Gastroesophageal sphincter (tissue), 4 donors: ENCODE measurements around the gene LARGE1. TPM values are rescaled to one million over a fixed set of nuclear protein-coding genes. Genes with fewer than 3 reads are reported as not detected.
A peak's percentile ranks its signal among the peaks of the same experiment; 100 is the strongest.

Source experiments
- ATAC-seq: fragments of 150-250 bp; one replicate; pipeline ENCODE4 v1.9.1; 2016; ENCODE audit warnings: mild to moderate bottlenecking, moderate library complexity
- H3K27ac ChIP-seq, 4 donors: fragments of 200-600 bp; sonication (generic) in 3 of 4; 1 replicate in 3 of 4; 2 replicates in 1 of 4; pipeline ENCODE4 v1.5.1; 2016 to 2019
- H3K27me3 ChIP-seq: fragments of 200-600 bp; sonication (generic); one replicate; pipeline ENCODE4 v1.5.1; 2019
- H3K36me3 ChIP-seq, 2 donors: fragments of 200-600 bp; sonication (generic); one replicate each; pipeline ENCODE4 v1.5.1; 2019; ENCODE audit warnings: control low read depth in 1 of 2
- H3K4me1 ChIP-seq, 3 donors: fragments of 200-600 bp; sonication (generic); 1 replicate in 2 of 3; 2 replicates in 1 of 3; pipeline ENCODE4 v1.5.1; 2016 to 2019; ENCODE audit warnings: control low read depth in 2 of 3
- H3K4me3 ChIP-seq, 2 donors: fragments of 200-600 bp; sonication (generic); one replicate each; pipeline ENCODE4 v1.5.1; 2019; ENCODE audit warnings: mild to moderate bottlenecking in 1 of 2, moderate library complexity in 1 of 2
- H3K9me3 ChIP-seq, 3 donors: fragments of 200-600 bp; sonication (generic); one replicate each; pipeline ENCODE4 v1.5.1; 2017 to 2019; ENCODE audit warnings: control low read depth in 2 of 3
- EP300 ChIP-seq: sonication (generic); formaldehyde crosslinking; IDR thresholded peaks from one replicate; pipeline ENCODE4 v1.6.1; 2017; ENCODE audit warnings: antibody characterized with exemption, mild to moderate bottlenecking
- POLR2A ChIP-seq, 2 donors: fragments of 450-650 bp; IDR thresholded peaks; one replicate each; pipeline ENCODE4 v1.6.1; 2017; ENCODE audit warnings: antibody characterized with exemption in 2 of 2, mild to moderate bottlenecking in 2 of 2, moderate library complexity in 1 of 2
- POLR2AphosphoS5 ChIP-seq: sonication (generic); formaldehyde crosslinking; IDR thresholded peaks from one replicate; pipeline ENCODE4 v1.6.1; 2017; ENCODE audit warnings: antibody characterized with exemption
- WGBS, 2 donors: methylation state at CpG; one replicate each; pipeline ENCODE4 v1.1.5; 2018; ENCODE audit warnings: low coverage in 1 of 2; 5-methylcytosine and 5-hydroxymethylcytosine counted together
- total RNA-seq, 4 donors: library from RNA; depleted of rRNA; stranded (reverse); fragments of >200 nt; gene quantifications; one replicate each; pipeline ENCODE4 v1.1.0, GENCODE V29; 2016
- TF ChIP-seq, protein P1 (sequence below), 4 experiments: fragments of 200-600 bp in 2 of 4; fragments of 450-650 bp in 2 of 4; sonication (generic) in 1 of 4; IDR thresholded peaks; one replicate each; pipeline ENCODE4 v1.5.1; 2017 to 2019; ENCODE audit warnings: antibody characterized with exemption in 4 of 4, mild to moderate bottlenecking in 2 of 4, moderate library complexity in 2 of 4

LARGE1 gene
- total RNA-seq, 4 donors from 2014 or later: 23.0 to 67.8 (median 48.0) TPM

GRCh38 chr22:33803371-33804282, 116.6 kb downstream of the LARGE1 start:
- peak; percentile 71 for ATAC-seq
- WGBS, 2 donors: 45 to 48% methylated on average over 2 to 7 of the region's 7 CpGs

DNA sequence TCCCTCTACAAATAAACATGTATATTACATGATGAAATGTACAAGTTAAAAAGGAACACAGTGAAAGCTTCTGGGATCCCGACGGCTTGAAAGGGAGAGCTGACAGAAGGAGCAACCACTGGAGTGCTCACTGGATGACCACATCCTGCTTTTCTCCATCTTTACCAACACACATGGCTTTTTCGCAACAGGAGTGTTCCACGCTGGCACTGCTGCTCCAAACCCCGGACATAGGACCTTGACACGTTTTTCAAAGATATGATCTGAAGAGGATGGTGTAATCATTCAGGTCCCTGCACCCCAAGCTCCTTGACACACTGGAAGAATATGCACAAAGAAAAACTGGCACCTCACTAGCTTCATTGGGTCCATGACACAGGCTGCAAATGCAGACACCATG, 121.9 kb downstream of the LARGE1 start:
- no peak overlapping the region for H3K27ac ChIP-seq
- 72 to 73% methylated on average over 2 to 6 of the region's 6 CpGs for WGBS, 2 donors
- no peak overlapping the region for H3K4me3 ChIP-seq
- H3K4me1 ChIP-seq: peaks cover 0 to 29% (median 6%) of the 10 kb centered on the region in 3 donors
- no peaks in the 10 kb centered on the region for H3K27me3 ChIP-seq
- H3K9me3 ChIP-seq: no peaks in the 10 kb centered on the region
- TF ChIP-seq, protein P1, sequence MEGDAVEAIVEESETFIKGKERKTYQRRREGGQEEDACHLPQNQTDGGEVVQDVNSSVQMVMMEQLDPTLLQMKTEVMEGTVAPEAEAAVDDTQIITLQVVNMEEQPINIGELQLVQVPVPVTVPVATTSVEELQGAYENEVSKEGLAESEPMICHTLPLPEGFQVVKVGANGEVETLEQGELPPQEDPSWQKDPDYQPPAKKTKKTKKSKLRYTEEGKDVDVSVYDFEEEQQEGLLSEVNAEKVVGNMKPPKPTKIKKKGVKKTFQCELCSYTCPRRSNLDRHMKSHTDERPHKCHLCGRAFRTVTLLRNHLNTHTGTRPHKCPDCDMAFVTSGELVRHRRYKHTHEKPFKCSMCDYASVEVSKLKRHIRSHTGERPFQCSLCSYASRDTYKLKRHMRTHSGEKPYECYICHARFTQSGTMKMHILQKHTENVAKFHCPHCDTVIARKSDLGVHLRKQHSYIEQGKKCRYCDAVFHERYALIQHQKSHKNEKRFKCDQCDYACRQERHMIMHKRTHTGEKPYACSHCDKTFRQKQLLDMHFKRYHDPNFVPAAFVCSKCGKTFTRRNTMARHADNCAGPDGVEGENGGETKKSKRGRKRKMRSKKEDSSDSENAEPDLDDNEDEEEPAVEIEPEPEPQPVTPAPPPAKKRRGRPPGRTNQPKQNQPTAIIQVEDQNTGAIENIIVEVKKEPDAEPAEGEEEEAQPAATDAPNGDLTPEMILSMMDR (IDR thresholded peaks at IDR 0.05): no peak
- TF ChIP-seq EP300 (no peak), POLR2A (IDR thresholded peaks at IDR 0.05) (no peak), POLR2AphosphoS5 (no peak)
- no peak for ATAC-seq
- no peaks in the 10 kb centered on the region for H3K36me3 ChIP-seq

More at GRCh38 chr22:33803371-33804282, 116.6 kb downstream of the LARGE1 start:
- no peaks in the 10 kb centered on the region for H3K9me3 ChIP-seq
- H3K27ac ChIP-seq: peak overlapping the region; percentile 41 to 58 (median 55)
- no peak overlapping the region for H3K4me3 ChIP-seq
- H3K36me3 ChIP-seq: no peaks in the 10 kb centered on the region
- peaks cover 3 to 65% (median 14%) of the 10 kb centered on the region in 3 donors for H3K4me1 ChIP-seq
- H3K27me3 ChIP-seq: no peaks in the 10 kb centered on the region
- TF ChIP-seq EP300: no peak
- TF ChIP-seq, protein P1 (IDR thresholded peaks at IDR 0.05): peak in 1 of 4 experiments; percentile 5
- TF ChIP-seq POLR2AphosphoS5: peak; percentile 85
- TF ChIP-seq POLR2A (IDR thresholded peaks at IDR 0.05): no peak

- no peak overlapping the region for H3K4me3 ChIP-seq
- TF ChIP-seq POLR2A (IDR thresholded peaks at IDR 0.05) (no peak), POLR2AphosphoS5 (no peak), EP300 (no peak)
- TF ChIP-seq, protein P1 (IDR thresholded peaks at IDR 0.05): no peak
- 90% methylated on average over 5 of the region's 5 CpGs; no CpG with 5 or more reads in 1 of the 2 donors for WGBS, 2 donors
Measured at GRCh38 chr22:33796494-33796893, 123.8 kb downstream of the LARGE1 start.

GRCh38 chr22:33793475-33793874, 126.8 kb downstream of the LARGE1 start:
- Histone ChIP-seq H3K27ac (peak overlapping the region; percentile 35 to 79 (median 77)), H3K27me3 (no peaks in the 10 kb centered on the region), H3K4me1 (peaks cover 0 to 36% (median 3%) of the 10 kb centered on the region in 3 donors), H3K36me3 (no peaks in the 10 kb centered on the region), H3K4me3 (peak overlapping the region in 1 of 2 donors; percentile 22), H3K9me3 (peaks cover 0 to 7% (median 0%) of the 10 kb centered on the region in 3 donors)
- ATAC-seq: no peak
- TF ChIP-seq POLR2A (IDR thresholded peaks at IDR 0.05) (no peak), EP300 (no peak), POLR2AphosphoS5 (no peak)
- WGBS, 2 donors: 8 to 21% methylated on average over 3 of the region's 3 CpGs

More at GRCh38 chr22:33796494-33796893, 123.8 kb downstream of the LARGE1 start:
- Histone ChIP-seq H3K4me1 (peaks cover 0 to 32% (median 3%) of the 10 kb centered on the region in 3 donors), H3K9me3 (no peaks in the 10 kb centered on the region), H3K27me3 (no peaks in the 10 kb centered on the region), H3K36me3 (no peaks in the 10 kb centered on the region), H3K27ac (no peak overlapping the region)
- ATAC-seq: no peak

- Histone ChIP-seq H3K4me1 (peaks cover 0 to 36% (median 3%) of the 10 kb centered on the region in 3 donors), H3K9me3 (peaks cover 0 to 13% (median 0%) of the 10 kb centered on the region in 3 donors), H3K36me3 (no peaks in the 10 kb centered on the region), H3K27ac (peak overlapping the region; percentile 35 to 79 (median 77)), H3K4me3 (peak overlapping the region; percentile 20 to 22), H3K27me3 (no peaks in the 10 kb centered on the region)
- TF ChIP-seq EP300 (no peak), POLR2AphosphoS5 (no peak), POLR2A (IDR thresholded peaks at IDR 0.05) (no peak)
- TF ChIP-seq, protein P1 (IDR thresholded peaks at IDR 0.05): no peak
- 0 to 21% methylated on average over 1 to 7 of the region's 7 CpGs for WGBS, 2 donors
- ATAC-seq: no peak
Measured at GRCh38 chr22:33792832-33793231, 127.4 kb downstream of the LARGE1 start.
